AG04449 (cell line): Measurements from ENCODE around the gene PROB1.

ENCODE experiments used
- CTCF ChIA-PET: fragments of 350-600 bp; formaldehyde crosslinking; extraction: SDS; loops from one replicate; lab custom pipeline; 2021; ENCODE audit warnings: antibody characterized with exemption; lab: Yijun Ruan, JAX
- POLR2A ChIA-PET: fragments of 400-600, 350-600 bp; formaldehyde crosslinking; extraction: SDS; loops from one replicate; lab custom pipeline; 2020; ENCODE audit warnings: antibody characterized with exemption, inconsistent platforms; lab: Yijun Ruan, JAX
- DNase-seq: peaks from one replicate; pipeline ENCODE4 v3.0.0-alpha.2; 2010; ENCODE audit warnings: low read depth, low spot score
- H3K4me3 ChIP-seq: 2 replicates; pipeline ENCODE4 v1.5.1; 2011; ENCODE audit warnings: low read depth, mild to moderate bottlenecking, control low read depth, low read length
- TF ChIP-seq, protein P1 (sequence below): IDR thresholded peaks from one replicate; pipeline ENCODE4 v1.5.1; 2011; ENCODE audit warnings: mild to moderate bottlenecking, moderate library complexity, low read length, control low read depth, inconsistent platforms; ENCODE audit not compliant: insufficient read depth; ENCODE audit errors: missing control alignments

The PROB1 gene

DNA sequence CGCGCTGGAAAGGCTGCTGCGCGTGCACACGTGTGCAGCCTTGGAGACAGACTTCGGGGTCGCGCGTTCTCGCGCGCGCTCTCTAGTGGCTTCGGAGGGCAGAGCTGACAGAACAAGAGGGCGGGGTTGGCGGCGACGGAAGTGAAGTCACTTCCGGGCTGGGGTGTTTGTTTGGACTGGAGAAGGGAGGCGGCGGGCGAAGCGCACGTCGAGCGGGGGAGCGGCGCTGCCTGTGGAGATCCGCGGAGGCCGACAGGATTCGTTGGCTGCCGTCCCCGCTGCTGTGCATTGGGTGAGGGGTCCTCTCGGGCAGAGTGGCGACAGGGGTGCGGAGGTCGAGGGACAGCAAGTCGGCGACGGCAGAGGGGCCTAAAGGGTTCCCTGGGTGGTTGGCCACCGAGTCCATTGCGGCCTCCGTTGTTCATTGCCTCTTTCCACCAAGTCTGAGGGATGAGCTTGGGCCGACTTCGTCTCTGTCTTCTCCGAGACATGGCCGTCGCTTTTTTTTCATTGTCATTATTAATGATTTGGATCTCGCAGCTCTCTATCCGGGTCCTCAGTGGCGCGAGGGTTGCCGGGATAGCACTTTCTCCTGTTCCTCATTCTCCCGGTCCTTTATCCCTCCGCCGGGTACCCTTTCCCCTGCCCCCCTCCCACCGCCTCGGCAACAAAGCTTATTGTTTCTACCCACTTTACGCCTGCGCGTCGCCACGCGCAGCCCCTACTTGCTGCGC lies 53.0 kb downstream of the PROB1 start, which contains the start of gene PAIP2:
Gene PAIP2, plus strand, starts transcription at position 166 of the 734 bp plus-strand sequence. CDS start 21,931 bp downstream, outside the sequence.
- POLR2A ChIA-PET, result interaction anchor here (0.6 to 1.8 kb wide), 10 partner anchors 14 to 766 kb away, joined by 3 to 20 read pairs (median 4); partner anchors contain the start of genes HSPA9, MATR3 and UBE2D2
- CTCF ChIA-PET, result interaction anchor here (0.6 to 2.8 kb wide), 22 partner anchors 9 to 798 kb away, joined by 3 to 29 read pairs (median 3); partner anchors contain the start of gene ETF1
- H3K4me3 ChIP-seq, result peak within 1 kb of the TSS; percentile 100
- peak; percentile 85 for DNase-seq
- TF ChIP-seq, protein P1, sequence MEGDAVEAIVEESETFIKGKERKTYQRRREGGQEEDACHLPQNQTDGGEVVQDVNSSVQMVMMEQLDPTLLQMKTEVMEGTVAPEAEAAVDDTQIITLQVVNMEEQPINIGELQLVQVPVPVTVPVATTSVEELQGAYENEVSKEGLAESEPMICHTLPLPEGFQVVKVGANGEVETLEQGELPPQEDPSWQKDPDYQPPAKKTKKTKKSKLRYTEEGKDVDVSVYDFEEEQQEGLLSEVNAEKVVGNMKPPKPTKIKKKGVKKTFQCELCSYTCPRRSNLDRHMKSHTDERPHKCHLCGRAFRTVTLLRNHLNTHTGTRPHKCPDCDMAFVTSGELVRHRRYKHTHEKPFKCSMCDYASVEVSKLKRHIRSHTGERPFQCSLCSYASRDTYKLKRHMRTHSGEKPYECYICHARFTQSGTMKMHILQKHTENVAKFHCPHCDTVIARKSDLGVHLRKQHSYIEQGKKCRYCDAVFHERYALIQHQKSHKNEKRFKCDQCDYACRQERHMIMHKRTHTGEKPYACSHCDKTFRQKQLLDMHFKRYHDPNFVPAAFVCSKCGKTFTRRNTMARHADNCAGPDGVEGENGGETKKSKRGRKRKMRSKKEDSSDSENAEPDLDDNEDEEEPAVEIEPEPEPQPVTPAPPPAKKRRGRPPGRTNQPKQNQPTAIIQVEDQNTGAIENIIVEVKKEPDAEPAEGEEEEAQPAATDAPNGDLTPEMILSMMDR, result peak; percentile 85

DNA sequence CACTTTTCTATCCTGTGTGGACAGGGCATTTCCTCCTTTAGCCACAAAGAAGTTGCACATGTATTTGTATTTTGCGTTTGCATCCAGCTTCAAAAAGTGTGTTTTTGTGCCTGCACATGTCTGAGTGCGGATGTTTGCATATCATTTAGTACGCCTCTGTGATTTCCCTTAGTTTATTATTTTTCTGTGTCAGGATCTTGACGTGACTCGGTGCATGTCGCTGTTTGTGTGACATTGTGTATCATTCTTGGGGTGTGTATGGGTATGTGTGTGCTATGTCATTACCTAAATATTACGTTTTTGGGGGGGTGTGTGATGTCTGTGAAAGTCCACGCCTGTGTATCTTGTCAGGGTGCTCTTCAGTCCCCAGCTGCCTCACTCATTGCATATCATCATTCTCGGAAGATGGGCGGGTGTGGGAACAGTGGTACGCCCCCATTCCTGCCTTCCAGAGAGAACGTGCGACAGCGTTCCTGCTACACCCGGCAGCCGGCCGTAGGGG lies 53.7 kb downstream of the PROB1 start:
- ChIA-PET POLR2A (interaction anchor here (0.7 to 1.8 kb wide), 6 partner anchors 14 to 766 kb away, joined by 3 to 20 read pairs (median 3); partner anchors contain the start of genes HSPA9 and MATR3), CTCF (interaction anchor here (0.6 to 2.8 kb wide), 15 partner anchors 9 to 798 kb away, joined by 3 to 29 read pairs (median 4); partner anchors contain the start of gene ETF1)
- TF ChIP-seq, protein P1, result no peak
- no peak for DNase-seq
- H3K4me3 ChIP-seq, result peak overlapping the region; percentile 100
